Stimulated activated CD8-positive, alpha-beta memory T cell treated with anti-CD3 and anti-CD28 coated beads, Interleukin-7, amount 100 ng/mL, for 1 hour (primary cell): ENCODE measurements around the gene ASTN2.

Experiments used
- DNase-seq, 2 donors: peaks; one replicate each; pipeline ENCODE4 v3.0.0-alpha.2; 2020; ENCODE audit warnings: low read depth in 2 of 2

ASTN2 gene

GRCh38 chr9:117245175-117245829 lies 169.6 kb downstream of the ASTN2 start:
- no peak for DNase-seq

GRCh38 chr9:117242082-117242481 lies 172.8 kb downstream of the ASTN2 start:
- DNase-seq, result no peak

- no peak for DNase-seq
Observed at GRCh38 chr9:117239428-117239827, 175.4 kb downstream of the ASTN2 start.

GRCh38 chr9:117234103-117234502 lies 180.8 kb downstream of the ASTN2 start:
- DNase-seq, result no peak

GRCh38 chr9:117233016-117233415 lies 181.8 kb downstream of the ASTN2 start:
- no peak for DNase-seq

GRCh38 chr9:117232281-117232680 lies 182.6 kb downstream of the ASTN2 start:
- DNase-seq, result no peak

GRCh38 chr9:117231012-117231411 lies 183.8 kb downstream of the ASTN2 start:
- no peak for DNase-seq

GRCh38 chr9:117224695-117225094 lies 190.2 kb downstream of the ASTN2 start:
- no peak for DNase-seq

- DNase-seq, result no peak
Observed at GRCh38 chr9:117218951-117219350, 195.9 kb downstream of the ASTN2 start.

- no peak for DNase-seq
Observed at GRCh38 chr9:117214416-117214815, 200.4 kb downstream of the ASTN2 start.

- DNase-seq, result no peak
Observed at GRCh38 chr9:117211280-117211679, 203.6 kb downstream of the ASTN2 start.

GRCh38 chr9:117205806-117206205 lies 209.1 kb downstream of the ASTN2 start:
- no peak for DNase-seq

- no peak for DNase-seq
Observed at GRCh38 chr9:117204971-117205370, 209.9 kb downstream of the ASTN2 start.

GRCh38 chr9:117191504-117192261 lies 223.2 kb downstream of the ASTN2 start:
- no peak for DNase-seq

GRCh38 chr9:117189121-117189520 lies 225.7 kb downstream of the ASTN2 start:
- no peak for DNase-seq

- DNase-seq, result no peak
Observed at GRCh38 chr9:117188394-117188793, 226.5 kb downstream of the ASTN2 start.

GRCh38 chr9:117187498-117187897 lies 227.4 kb downstream of the ASTN2 start:
- no peak for DNase-seq

- no peak for DNase-seq
Observed at GRCh38 chr9:117184173-117184572, 230.7 kb downstream of the ASTN2 start.

- no peak for DNase-seq
Observed at GRCh38 chr9:117182046-117182445, 232.8 kb downstream of the ASTN2 start.

- DNase-seq, result no peak
Observed at GRCh38 chr9:117180896-117181445, 233.9 kb downstream of the ASTN2 start.

- no peak for DNase-seq
Observed at GRCh38 chr9:117178596-117179375, 236.1 kb downstream of the ASTN2 start.

- DNase-seq, result no peak
Observed at GRCh38 chr9:117170567-117170966, 244.3 kb downstream of the ASTN2 start.
